Right lobe of liver (tissue), 6 donors: ENCODE results near the gene GATC. TPM values are rescaled to one million over a fixed set of nuclear protein-coding genes. Genes with fewer than 3 reads are reported as not detected.
A peak's percentile ranks its signal among the peaks of the same experiment; 100 is the strongest.

Source experiments
- ATAC-seq, 4 donors: fragments of 200-7000 bp; cut with Tn5 transposase; one replicate each; pipeline ENCODE4 v1.9.1; 2020; ENCODE audit warnings: mild to moderate bottlenecking in 4 of 4, moderate library complexity in 4 of 4
- DNase-seq, 3 donors: peaks; one replicate each; pipeline ENCODE4 v3.0.0-alpha.2; 2020
- H3K27ac ChIP-seq, 3 donors: fragments of 200-600 bp; one replicate each; pipeline ENCODE4 v1.8.0; 2022
- H3K27me3 ChIP-seq, 2 donors: fragments of 200-600 bp; one replicate each; pipeline ENCODE4 v1.8.0; 2022
- H3K36me3 ChIP-seq, 4 donors: fragments of 200-600 bp; sonication (generic) in 1 of 4; one replicate each; pipeline versions ENCODE4 v1.5.1 to v1.8.0; 2017 to 2022; ENCODE audit warnings: control low read depth in 1 of 4
- H3K4me1 ChIP-seq, 4 donors: fragments of 200-600 bp; sonication (generic) in 1 of 4; one replicate each; pipeline versions ENCODE4 v1.5.1 to v1.8.0; 2017 to 2022; ENCODE audit warnings: control low read depth in 1 of 4
- H3K4me3 ChIP-seq, 3 donors: fragments of 200-600 bp; one replicate each; pipeline ENCODE4 v1.8.0; 2022
- H3K9me3 ChIP-seq, 4 donors: fragments of 200-600 bp; sonication (generic) in 1 of 4; one replicate each; pipeline versions ENCODE4 v1.5.1 to v1.8.0; 2017 to 2022; ENCODE audit warnings: control low read depth in 1 of 4
- POLR2A ChIP-seq: fragments of 450-650 bp; IDR thresholded peaks from one replicate; pipeline ENCODE4 v1.6.1; 2017; ENCODE audit warnings: antibody characterized with exemption, mild to moderate bottlenecking
- WGBS: methylation state at CpG from one replicate; pipeline ENCODE4 v1.1.6; 2018; ENCODE audit warnings: low coverage, low lambda C conversion rate; ENCODE audit not compliant: insufficient coverage; ENCODE audit errors: missing lambda C conversion rate; 5-methylcytosine and 5-hydroxymethylcytosine counted together
- intact Hi-C, 2 donors: fragments of 100-400 bp; cut with DNase I; formaldehyde crosslinking; loops; one replicate each; pipeline versions ENCODE4 v1.11.2 to v1.14.1; 2022
- total RNA-seq, 6 experiments: library from RNA; depleted of rRNA in 2 of 6; stranded (reverse); fragments of >200 nt in 2 of 6; fragmentation: NEBNext Ultra II Directional in 3 of 6; extraction: Animal tissue kit (Norgen Biotek cat#: 25700) in 3 of 6; gene quantifications; one replicate each; pipeline versions ENCODE4 v1.1.0 to v1.2.4, GENCODE V29; 2016 to 2023
- TF ChIP-seq, protein P1 (sequence below), 4 donors: fragments of 200-600 bp in 3 of 4; fragments of 450-650 bp in 1 of 4; IDR thresholded peaks; one replicate each; pipeline versions ENCODE4 v1.5.1 to v1.8.0; 2016 to 2022; ENCODE audit warnings: antibody characterized with exemption in 4 of 4, mild to moderate bottlenecking in 2 of 4
- donor health status: DM: no; HTN: yes; CAD: no.
- donor health status: DM: no; HTN: no; CAD: no.
- donor health status: DM: no; HTN: no; CAD: no.
- donor health status: DM: no; HTN: yes; CAD: no.
- donor health status: DM: no; HTN: yes; CAD: no.

The GATC gene
- total RNA-seq, 6 experiments from 2014 or later: 13.4 to 23.8 (median 15.9) TPM

GRCh38 chr12:120453977-120454376 is 7.7 kb downstream of the GATC start:
- peaks cover 0 to 22% (median 6%) of the 10 kb centered on the region in 4 donors for H3K4me1 ChIP-seq
- TF ChIP-seq POLR2A: no peak
- TF ChIP-seq, protein P1, sequence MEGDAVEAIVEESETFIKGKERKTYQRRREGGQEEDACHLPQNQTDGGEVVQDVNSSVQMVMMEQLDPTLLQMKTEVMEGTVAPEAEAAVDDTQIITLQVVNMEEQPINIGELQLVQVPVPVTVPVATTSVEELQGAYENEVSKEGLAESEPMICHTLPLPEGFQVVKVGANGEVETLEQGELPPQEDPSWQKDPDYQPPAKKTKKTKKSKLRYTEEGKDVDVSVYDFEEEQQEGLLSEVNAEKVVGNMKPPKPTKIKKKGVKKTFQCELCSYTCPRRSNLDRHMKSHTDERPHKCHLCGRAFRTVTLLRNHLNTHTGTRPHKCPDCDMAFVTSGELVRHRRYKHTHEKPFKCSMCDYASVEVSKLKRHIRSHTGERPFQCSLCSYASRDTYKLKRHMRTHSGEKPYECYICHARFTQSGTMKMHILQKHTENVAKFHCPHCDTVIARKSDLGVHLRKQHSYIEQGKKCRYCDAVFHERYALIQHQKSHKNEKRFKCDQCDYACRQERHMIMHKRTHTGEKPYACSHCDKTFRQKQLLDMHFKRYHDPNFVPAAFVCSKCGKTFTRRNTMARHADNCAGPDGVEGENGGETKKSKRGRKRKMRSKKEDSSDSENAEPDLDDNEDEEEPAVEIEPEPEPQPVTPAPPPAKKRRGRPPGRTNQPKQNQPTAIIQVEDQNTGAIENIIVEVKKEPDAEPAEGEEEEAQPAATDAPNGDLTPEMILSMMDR (IDR thresholded peaks at IDR 0.05): peak; percentile 28 to 54 (median 48)
- no peaks in the 10 kb centered on the region for H3K9me3 ChIP-seq
- no peak overlapping the region for H3K27ac ChIP-seq
- intact Hi-C loops: loop anchor here in 1 of 2 donors (10.0 kb wide), 1 partner anchor 111 kb away; no protein-coding TSS in a partner anchor
- peaks cover 0 to 46% (median 12%) of the 10 kb centered on the region in 4 donors for H3K36me3 ChIP-seq
- H3K27me3 ChIP-seq: no peaks in the 10 kb centered on the region
- H3K4me3 ChIP-seq: no peak overlapping the region
- ATAC-seq (peak; percentile 52 to 60 (median 54)), DNase-seq (peak in 1 of 3 donors; percentile 3)
- WGBS: 67% methylated on average over 3 of the region's 4 CpGs

GRCh38 chr12:120455302-120455701 is 9.1 kb downstream of the GATC start:
- DNase-seq (no peak), ATAC-seq (no peak)
- TF ChIP-seq POLR2A: no peak
- TF ChIP-seq, protein P1 (IDR thresholded peaks at IDR 0.05): no peak
- Histone ChIP-seq H3K36me3 (peaks cover 0 to 57% (median 18%) of the 10 kb centered on the region in 4 donors), H3K27me3 (no peaks in the 10 kb centered on the region), H3K4me1 (peaks cover 0 to 22% (median 6%) of the 10 kb centered on the region in 4 donors), H3K4me3 (no peak overlapping the region), H3K27ac (no peak overlapping the region), H3K9me3 (no peaks in the 10 kb centered on the region)
- 91% methylated on average over 7 of the region's 7 CpGs for WGBS
- intact Hi-C loops: loop anchor here in 1 of 2 donors (10.0 kb wide), 1 partner anchor 109 kb away; no protein-coding TSS in a partner anchor

GRCh38 chr12:120457133-120457532 is 10.9 kb downstream of the GATC start:
- WGBS: 89% methylated on average over 4 of the region's 6 CpGs
- intact Hi-C loops: loop anchor here in 1 of 2 donors (10.0 kb wide), 1 partner anchor 108 kb away; no protein-coding TSS in a partner anchor
- TF ChIP-seq, protein P1 (IDR thresholded peaks at IDR 0.05): peak in 1 of 4 donors; percentile 14
- TF ChIP-seq POLR2A: no peak

DNA sequence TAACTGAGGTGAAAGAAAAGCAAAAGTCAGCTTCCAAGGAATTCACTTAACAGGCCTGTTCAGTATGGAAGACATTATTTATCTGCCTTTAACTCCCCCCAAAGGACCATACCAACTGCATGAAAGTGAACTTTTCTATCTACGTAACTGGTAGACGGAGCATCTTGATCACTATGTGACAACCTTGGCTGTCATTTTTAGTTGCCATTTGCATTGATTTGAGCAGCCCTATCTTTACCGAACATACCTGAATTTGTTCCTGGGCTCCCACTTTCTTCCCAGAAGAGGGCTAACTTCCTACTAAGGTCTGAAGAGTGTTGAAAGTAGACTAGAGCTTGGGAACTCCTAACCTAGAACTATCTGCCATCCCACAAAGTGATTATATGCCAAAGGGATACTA is 13.9 kb downstream of the GATC start:
- no peak for ATAC-seq
- intact Hi-C loops: no loop called here
- TF ChIP-seq, protein P1 (IDR thresholded peaks at IDR 0.05): no peak
- no peak for TF ChIP-seq POLR2A
- peaks cover 14 to 95% (median 45%) of the 10 kb centered on the region in 4 donors for H3K36me3 ChIP-seq
- H3K27me3 ChIP-seq: no peaks in the 10 kb centered on the region
- H3K4me1 ChIP-seq: no peaks in the 10 kb centered on the region
- no peaks in the 10 kb centered on the region for H3K9me3 ChIP-seq
- H3K27ac ChIP-seq: no peak overlapping the region
- DNase-seq: no peak
- no peak overlapping the region for H3K4me3 ChIP-seq
- 89% methylated on average over 3 of the region's 3 CpGs for WGBS

More at GRCh38 chr12:120457133-120457532, 10.9 kb downstream of the GATC start:
- Histone ChIP-seq H3K36me3 (peaks cover 2 to 71% (median 25%) of the 10 kb centered on the region in 4 donors), H3K27ac (no peak overlapping the region), H3K9me3 (no peaks in the 10 kb centered on the region), H3K4me1 (peaks cover 0 to 19% (median 3%) of the 10 kb centered on the region in 4 donors), H3K27me3 (no peaks in the 10 kb centered on the region), H3K4me3 (no peak overlapping the region)
- ATAC-seq: no peak
- DNase-seq: no peak
